ENCODE measurements around the gene CD151. TPM values are rescaled to one million over a fixed set of nuclear protein-coding genes. Genes with fewer than 3 reads are reported as not detected.

CD151 gene
- total RNA-seq, 1 experiment from 2014 or later = 115 TPM

- Mint-ChIP-seq H3K4me3 (no peak overlapping the region), H3K9me3 (no peaks in the 10 kb centered on the region), H3K36me3 (no peaks in the 10 kb centered on the region), H3K4me1 (peaks cover 22% of the 10 kb centered on the region), H3K27me3 (ENCODE audit: low read depth) (no peaks in the 10 kb centered on the region), H3K27ac (no peak overlapping the region)
- ChIA-PET CTCF (no interaction called here), POLR2A (interaction anchor here (1.0 to 1.6 kb wide), 2 partner anchors 10 to 26 kb away, joined by 3 to 5 read pairs; partner anchors contain the start of gene PNPLA2)
- TF ChIP-seq ZNF121 (CRISPR knock-in tag; IDR thresholded peaks at IDR 0.05) = no peak
- TF ChIP-seq, protein P1, sequence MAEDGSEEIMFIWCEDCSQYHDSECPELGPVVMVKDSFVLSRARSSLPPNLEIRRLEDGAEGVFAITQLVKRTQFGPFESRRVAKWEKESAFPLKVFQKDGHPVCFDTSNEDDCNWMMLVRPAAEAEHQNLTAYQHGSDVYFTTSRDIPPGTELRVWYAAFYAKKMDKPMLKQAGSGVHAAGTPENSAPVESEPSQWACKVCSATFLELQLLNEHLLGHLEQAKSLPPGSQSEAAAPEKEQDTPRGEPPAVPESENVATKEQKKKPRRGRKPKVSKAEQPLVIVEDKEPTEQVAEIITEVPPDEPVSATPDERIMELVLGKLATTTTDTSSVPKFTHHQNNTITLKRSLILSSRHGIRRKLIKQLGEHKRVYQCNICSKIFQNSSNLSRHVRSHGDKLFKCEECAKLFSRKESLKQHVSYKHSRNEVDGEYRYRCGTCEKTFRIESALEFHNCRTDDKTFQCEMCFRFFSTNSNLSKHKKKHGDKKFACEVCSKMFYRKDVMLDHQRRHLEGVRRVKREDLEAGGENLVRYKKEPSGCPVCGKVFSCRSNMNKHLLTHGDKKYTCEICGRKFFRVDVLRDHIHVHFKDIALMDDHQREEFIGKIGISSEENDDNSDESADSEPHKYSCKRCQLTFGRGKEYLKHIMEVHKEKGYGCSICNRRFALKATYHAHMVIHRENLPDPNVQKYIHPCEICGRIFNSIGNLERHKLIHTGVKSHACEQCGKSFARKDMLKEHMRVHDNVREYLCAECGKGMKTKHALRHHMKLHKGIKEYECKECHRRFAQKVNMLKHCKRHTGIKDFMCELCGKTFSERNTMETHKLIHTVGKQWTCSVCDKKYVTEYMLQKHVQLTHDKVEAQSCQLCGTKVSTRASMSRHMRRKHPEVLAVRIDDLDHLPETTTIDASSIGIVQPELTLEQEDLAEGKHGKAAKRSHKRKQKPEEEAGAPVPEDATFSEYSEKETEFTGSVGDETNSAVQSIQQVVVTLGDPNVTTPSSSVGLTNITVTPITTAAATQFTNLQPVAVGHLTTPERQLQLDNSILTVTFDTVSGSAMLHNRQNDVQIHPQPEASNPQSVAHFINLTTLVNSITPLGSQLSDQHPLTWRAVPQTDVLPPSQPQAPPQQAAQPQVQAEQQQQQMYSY (CRISPR knock-in tag; IDR thresholded peaks at IDR 0.05) = no peak
- DNase-seq (ENCODE audit: low spot score) = no peak
- ATAC-seq = no peak
Measured at GRCh38 chr11:792873-793272, 39.9 kb upstream of the CD151 start.

GRCh38 chr11:793556-793955, 39.2 kb upstream of the CD151 start:
- POLR2A ChIA-PET = interaction anchor here (1.0 to 1.6 kb wide), 2 partner anchors 10 to 26 kb away, joined by 3 to 5 read pairs; partner anchors contain the start of gene PNPLA2
- Mint-ChIP-seq H3K4me1 (peaks cover 22% of the 10 kb centered on the region), H3K27me3 (ENCODE audit: low read depth) (no peaks in the 10 kb centered on the region), H3K9me3 (no peaks in the 10 kb centered on the region), H3K27ac (no peak overlapping the region), H3K36me3 (no peaks in the 10 kb centered on the region), H3K4me3 (no peak overlapping the region)
- ATAC-seq (no peak), DNase-seq (ENCODE audit: low spot score) (no peak)
- CTCF ChIA-PET = no interaction called here
- TF ChIP-seq TP53 (CRISPR knock-in tag; IDR thresholded peaks at IDR 0.05) (no peak), ZNF532 (CRISPR knock-in tag; IDR thresholded peaks at IDR 0.05; ENCODE audit: borderline replicate concordance) (no peak), ZNF219 (CRISPR knock-in tag; IDR thresholded peaks at IDR 0.05; ENCODE audit: borderline replicate concordance) (no peak), TEAD1 (CRISPR knock-in tag; IDR thresholded peaks at IDR 0.05) (no peak), ZNF416 (CRISPR knock-in tag; IDR thresholded peaks at IDR 0.05) (no peak), E2F4 (CRISPR knock-in tag; IDR thresholded peaks at IDR 0.05; ENCODE audit: borderline replicate concordance, low read depth) (no peak), ETV6 (CRISPR knock-in tag; IDR thresholded peaks at IDR 0.05) (no peak), ATF1 (CRISPR knock-in tag; IDR thresholded peaks at IDR 0.05) (no peak), GRHL2 (CRISPR knock-in tag; IDR thresholded peaks at IDR 0.05; ENCODE audit: insufficient replicate concordance, severe bottlenecking) (no peak), NR3C1 (CRISPR knock-in tag; conservative IDR thresholded peaks at IDR 0.05; ENCODE audit: low read depth) (no peak), SOX15 (CRISPR knock-in tag; IDR thresholded peaks at IDR 0.05) (no peak), IRF1 (CRISPR knock-in tag; IDR thresholded peaks at IDR 0.05) (no peak), NFE2L1 (CRISPR knock-in tag; IDR thresholded peaks at IDR 0.05) (no peak), KAT7 (CRISPR knock-in tag; IDR thresholded peaks at IDR 0.05; ENCODE audit: borderline replicate concordance) (no peak), PRRX2 (CRISPR knock-in tag; IDR thresholded peaks at IDR 0.05) (no peak)
- TF ChIP-seq, protein P1 (CRISPR knock-in tag; IDR thresholded peaks at IDR 0.05) = no peak
- TF ChIP-seq, protein P2, sequence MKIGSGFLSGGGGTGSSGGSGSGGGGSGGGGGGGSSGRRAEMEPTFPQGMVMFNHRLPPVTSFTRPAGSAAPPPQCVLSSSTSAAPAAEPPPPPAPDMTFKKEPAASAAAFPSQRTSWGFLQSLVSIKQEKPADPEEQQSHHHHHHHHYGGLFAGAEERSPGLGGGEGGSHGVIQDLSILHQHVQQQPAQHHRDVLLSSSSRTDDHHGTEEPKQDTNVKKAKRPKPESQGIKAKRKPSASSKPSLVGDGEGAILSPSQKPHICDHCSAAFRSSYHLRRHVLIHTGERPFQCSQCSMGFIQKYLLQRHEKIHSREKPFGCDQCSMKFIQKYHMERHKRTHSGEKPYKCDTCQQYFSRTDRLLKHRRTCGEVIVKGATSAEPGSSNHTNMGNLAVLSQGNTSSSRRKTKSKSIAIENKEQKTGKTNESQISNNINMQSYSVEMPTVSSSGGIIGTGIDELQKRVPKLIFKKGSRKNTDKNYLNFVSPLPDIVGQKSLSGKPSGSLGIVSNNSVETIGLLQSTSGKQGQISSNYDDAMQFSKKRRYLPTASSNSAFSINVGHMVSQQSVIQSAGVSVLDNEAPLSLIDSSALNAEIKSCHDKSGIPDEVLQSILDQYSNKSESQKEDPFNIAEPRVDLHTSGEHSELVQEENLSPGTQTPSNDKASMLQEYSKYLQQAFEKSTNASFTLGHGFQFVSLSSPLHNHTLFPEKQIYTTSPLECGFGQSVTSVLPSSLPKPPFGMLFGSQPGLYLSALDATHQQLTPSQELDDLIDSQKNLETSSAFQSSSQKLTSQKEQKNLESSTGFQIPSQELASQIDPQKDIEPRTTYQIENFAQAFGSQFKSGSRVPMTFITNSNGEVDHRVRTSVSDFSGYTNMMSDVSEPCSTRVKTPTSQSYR (CRISPR knock-in tag; IDR thresholded peaks at IDR 0.05) = no peak

Data from WTC11 (cell line).